Spleen (tissue), 7 donors: Measurements from ENCODE around the gene CHD9NB.

Experiments
- CTCF ChIP-seq, 11 experiments: fragments of 200-600 bp in 7 of 11; fragments of 450-650 bp in 4 of 11; sonication (generic) in 4 of 11; IDR thresholded peaks in 8 of 11; conservative IDR thresholded peaks in 3 of 11; 1 replicate in 7 of 11; 2 replicates in 4 of 11; pipeline versions ENCODE4 v1.4.0 to v1.8.0; 2016 to 2021; ENCODE audit warnings: antibody characterized with exemption in 11 of 11, inconsistent platforms in 4 of 11, mild to moderate bottlenecking in 1 of 11
- POLR2A ChIP-seq, 3 donors: fragments of 450-650 bp; IDR thresholded peaks; one replicate each; pipeline ENCODE4 v1.5.1; 2017; ENCODE audit warnings: antibody characterized with exemption in 3 of 3, mild to moderate bottlenecking in 1 of 3
- donor health status: DM: no; HTN: no; CAD: no; lungs with moderate emphysema.
- donor health status: DM: no; HTN: no; CAD: no.
- donor health status: DM: no; HTN: no; CAD: no.

GRCh38 chr16:53043986-53044601 is 8.6 kb downstream of the CHD9NB start:
- no peak for TF ChIP-seq CTCF (IDR thresholded peaks at IDR 0.05 in 8 of 11, conservative IDR thresholded peaks at IDR 0.05 in 3 of 11)
- TF ChIP-seq POLR2A (IDR thresholded peaks at IDR 0.05), result no peak
